GM21786 (cell line): ENCODE results near the gene TOLLIP.
"Not testable (repeated sequence)": the region's sequence is repeated elsewhere in the genome, so short reads cannot be mapped to it uniquely, and the experiment has no call there.

Source experiments
- ATAC-seq: cut with Tn5 transposase; IDR thresholded peaks from one replicate; pipeline ENCODE4 v1.9.1; 2021; ENCODE audit not compliant: unreplicated experiment

TOLLIP gene

GRCh38 chr11:1344056-1344635, 34.7 kb upstream of the TOLLIP start:
- no peak for ATAC-seq

- no peak for ATAC-seq
Observed at GRCh38 chr11:1343391-1344055, 34.1 kb upstream of the TOLLIP start.

- ATAC-seq: no peak
Observed at GRCh38 chr11:1342946-1343345, 33.5 kb upstream of the TOLLIP start.

GRCh38 chr11:1341928-1342524, 32.6 kb upstream of the TOLLIP start:
- no peak for ATAC-seq

- ATAC-seq: not testable (repeated sequence)
Observed at GRCh38 chr11:1341226-1341625, 31.8 kb upstream of the TOLLIP start.

GRCh38 chr11:1340111-1340510, 30.7 kb upstream of the TOLLIP start:
- no peak for ATAC-seq

- ATAC-seq: no peak
Observed at GRCh38 chr11:1339066-1339675, 29.7 kb upstream of the TOLLIP start.

GRCh38 chr11:1338201-1339065, 29.0 kb upstream of the TOLLIP start:
- ATAC-seq: no peak

GRCh38 chr11:1337647-1338007, 28.2 kb upstream of the TOLLIP start:
- ATAC-seq: no peak

- ATAC-seq: no peak
Observed at GRCh38 chr11:1336836-1337646, 27.6 kb upstream of the TOLLIP start.

- no peak for ATAC-seq
Observed at GRCh38 chr11:1335811-1336761, 26.7 kb upstream of the TOLLIP start.

GRCh38 chr11:1335264-1335810, 25.9 kb upstream of the TOLLIP start:
- no peak for ATAC-seq

- ATAC-seq: no peak
Observed at GRCh38 chr11:1333860-1334259, 24.4 kb upstream of the TOLLIP start.

GRCh38 chr11:1333091-1333772, 23.8 kb upstream of the TOLLIP start:
- ATAC-seq: no peak

- ATAC-seq: no peak
Observed at GRCh38 chr11:1330473-1330872, 21.0 kb upstream of the TOLLIP start.

GRCh38 chr11:1327064-1327460, 17.6 kb upstream of the TOLLIP start:
- ATAC-seq: no peak

- no peak for ATAC-seq
Observed at GRCh38 chr11:1326435-1327063, 17.1 kb upstream of the TOLLIP start.

- no peak for ATAC-seq
Observed at GRCh38 chr11:1323774-1324173, 14.3 kb upstream of the TOLLIP start.
